ENCODE results near the gene ARVCF. TPM values are rescaled to one million over a fixed set of nuclear protein-coding genes. Genes with fewer than 3 reads are reported as not detected.

ARVCF gene
- total and polyA plus RNA-seq, 9 of the 15 experiments (the other 6 are each of a cell fraction or from before 2014, with no cell fraction given), result 0.03 to 97.4 (median 15.6) TPM

DNA sequence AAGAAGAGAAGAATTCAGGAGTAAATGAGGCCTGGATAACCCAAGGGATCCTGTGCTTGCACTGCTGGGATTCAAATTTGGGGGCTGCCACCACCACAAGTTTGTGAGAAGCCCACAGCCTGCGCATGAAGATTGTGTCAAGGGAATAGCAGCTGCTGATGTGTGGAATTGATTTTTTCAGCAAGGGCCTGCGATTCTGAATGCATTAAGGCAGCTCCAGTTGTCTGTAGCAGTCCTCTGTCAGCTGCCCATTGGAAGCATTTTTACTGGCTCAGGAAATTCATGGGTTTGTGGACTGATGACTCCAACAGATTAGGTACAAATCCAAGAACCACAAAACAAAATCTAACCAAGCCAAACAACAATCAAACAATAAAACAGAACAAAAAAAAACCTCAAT, 14.0 kb downstream of the ARVCF start:
- TSS peak; percentile 16 for BruUV-seq (replicated peaks)

More for the DNA sequence above, 14.0 kb downstream of the ARVCF start:
- POLR2A ChIA-PET, result interaction anchor here (0.6 to 3.0 kb wide), 7 partner anchors 8 to 42 kb away, joined by 3 to 15 read pairs (median 8); partner anchors contain the start of gene TANGO2
- Histone ChIP-seq H3K79me2 (ENCODE audit: control insufficient read depth, insufficient read depth, low read length) (0 out of 3 replicates have a peak, but pooled peaks cover 2% of the 10 kb centered on the region), H3K9ac (ENCODE audit: insufficient read depth in 1 of 2, low read depth in 2 of 2, low read length in 2 of 2) (no peak overlapping the region), H3K9me3 (replicated peaks; ENCODE audit: control insufficient read depth, insufficient read depth, low read depth, low read length) (peaks cover 19% of the 10 kb centered on the region), H3K4me1 (replicated peaks in 1 of 2; ENCODE audit: control insufficient read depth in 2 of 2, insufficient read depth in 2 of 2, low read length in 2 of 2) (peaks cover 18 to 41% of the 10 kb centered on the region in 2 experiments; a peak in 4 of 5 replicates), H3K9me1 (ENCODE audit: control insufficient read depth, insufficient read depth, low read length) (no peaks in the 10 kb centered on the region), H2AFZ (ENCODE audit: low read depth, low read length) (no peak overlapping the region), H3K27ac (ENCODE audit: extremely low read depth, low read depth, low read length) (no peak overlapping the region; the same call in 2 of the 3 replicates), H3K4me3 (no peak overlapping the region), H3K27me3 (ENCODE audit: control insufficient read depth in 2 of 2, insufficient read depth in 2 of 2, low read length in 2 of 2) (no peaks in the 10 kb centered on the region), H4K20me1 (replicated peaks; ENCODE audit: control insufficient read depth, insufficient read depth, low read length) (peaks cover 7% of the 10 kb centered on the region; the same call in 1 of the 2 replicates), H3K36me3 (ENCODE audit: control insufficient read depth, insufficient read depth, low read length) (peaks cover 8% of the 10 kb centered on the region; the same call in 1 of the 3 replicates), H3K4me2 (ENCODE audit: insufficient read depth, low read length) (no peak overlapping the region)
- intact Hi-C loops (cut with micrococcal nuclease) (loop anchor here (2.0 kb wide), 2 partner anchors 20 to 28 kb away; no protein-coding TSS in a partner anchor), in situ Hi-C loops (cut with MboI) (no loop called here)
- ATAC-seq (no peak), DNase-seq (ENCODE audit: extremely low read depth in 1 of 4, low spot score in 3 of 4) (no peak), FAIRE-seq (no peak)
- TF ChIP-seq ZFPM2 (CRISPR knock-in tag; IDR thresholded peaks at IDR 0.05), result no peak
- TF ChIP-seq, protein P1, sequence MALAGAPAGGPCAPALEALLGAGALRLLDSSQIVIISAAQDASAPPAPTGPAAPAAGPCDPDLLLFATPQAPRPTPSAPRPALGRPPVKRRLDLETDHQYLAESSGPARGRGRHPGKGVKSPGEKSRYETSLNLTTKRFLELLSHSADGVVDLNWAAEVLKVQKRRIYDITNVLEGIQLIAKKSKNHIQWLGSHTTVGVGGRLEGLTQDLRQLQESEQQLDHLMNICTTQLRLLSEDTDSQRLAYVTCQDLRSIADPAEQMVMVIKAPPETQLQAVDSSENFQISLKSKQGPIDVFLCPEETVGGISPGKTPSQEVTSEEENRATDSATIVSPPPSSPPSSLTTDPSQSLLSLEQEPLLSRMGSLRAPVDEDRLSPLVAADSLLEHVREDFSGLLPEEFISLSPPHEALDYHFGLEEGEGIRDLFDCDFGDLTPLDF (CRISPR knock-in tag; IDR thresholded peaks at IDR 0.05), result peak; percentile 42; the same call in 1 of the 2 replicates
- no peak for TF ChIP-seq FOXK2 (conservative IDR thresholded peaks at IDR 0.05 in 1 of 2, IDR thresholded peaks at IDR 0.05 in 1 of 2; ENCODE audit: low read depth in 2 of 2)
- no peak for TF ChIP-seq THRAP3 (IDR thresholded peaks at IDR 0.05; ENCODE audit: borderline replicate concordance)
- no peak for TF ChIP-seq KLF16 (IDR thresholded peaks at IDR 0.05)
- no peak for TF ChIP-seq BCOR (IDR thresholded peaks at IDR 0.05)
- WGBS (ENCODE audit: insufficient coverage, low coverage, missing lambda C conversion rate), result 53% methylated on average over 2 of the region's 2 CpGs
- CTCF ChIA-PET (ENCODE audit: low intra/inter-chr PET ratio), result interaction anchor here (0.7 kb wide), 1 partner anchor 524 kb away, joined by 3 read pairs; no protein-coding TSS in a partner anchor

Data from K562 (cell line).